GM19328 (cell line): ENCODE data around the gene RASGRP4.
"Not testable (repeated sequence)": the region's sequence is repeated elsewhere in the genome, so short reads cannot be mapped to it uniquely, and the experiment has no call there.

Experiments
- ATAC-seq: cut with Tn5 transposase; IDR thresholded peaks from one replicate; pipeline ENCODE4 v1.9.1; 2021; ENCODE audit warnings: mild to moderate bottlenecking, moderate library complexity; ENCODE audit not compliant: unreplicated experiment

The RASGRP4 gene

DNA sequence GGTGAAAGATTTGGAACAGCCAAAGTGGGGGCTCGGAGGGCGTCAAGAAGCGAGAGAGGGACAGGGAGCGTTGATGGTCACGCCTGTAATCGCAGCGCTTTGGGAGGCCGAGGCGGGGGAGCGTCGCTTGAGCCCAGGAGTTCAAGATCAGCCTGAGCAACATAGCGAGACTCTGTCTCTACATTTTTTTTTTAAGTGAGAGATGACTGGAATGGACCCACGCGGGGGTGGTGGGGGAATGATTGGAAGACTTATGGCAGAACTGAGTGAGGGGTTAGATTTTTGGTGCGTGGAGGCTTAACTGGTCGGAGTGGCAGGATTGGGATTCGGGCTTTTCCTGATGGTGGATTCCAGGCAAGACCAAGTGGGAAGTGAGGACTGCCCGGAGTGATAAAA, 50.9 kb downstream of the RASGRP4 start:
- no peak for ATAC-seq

DNA sequence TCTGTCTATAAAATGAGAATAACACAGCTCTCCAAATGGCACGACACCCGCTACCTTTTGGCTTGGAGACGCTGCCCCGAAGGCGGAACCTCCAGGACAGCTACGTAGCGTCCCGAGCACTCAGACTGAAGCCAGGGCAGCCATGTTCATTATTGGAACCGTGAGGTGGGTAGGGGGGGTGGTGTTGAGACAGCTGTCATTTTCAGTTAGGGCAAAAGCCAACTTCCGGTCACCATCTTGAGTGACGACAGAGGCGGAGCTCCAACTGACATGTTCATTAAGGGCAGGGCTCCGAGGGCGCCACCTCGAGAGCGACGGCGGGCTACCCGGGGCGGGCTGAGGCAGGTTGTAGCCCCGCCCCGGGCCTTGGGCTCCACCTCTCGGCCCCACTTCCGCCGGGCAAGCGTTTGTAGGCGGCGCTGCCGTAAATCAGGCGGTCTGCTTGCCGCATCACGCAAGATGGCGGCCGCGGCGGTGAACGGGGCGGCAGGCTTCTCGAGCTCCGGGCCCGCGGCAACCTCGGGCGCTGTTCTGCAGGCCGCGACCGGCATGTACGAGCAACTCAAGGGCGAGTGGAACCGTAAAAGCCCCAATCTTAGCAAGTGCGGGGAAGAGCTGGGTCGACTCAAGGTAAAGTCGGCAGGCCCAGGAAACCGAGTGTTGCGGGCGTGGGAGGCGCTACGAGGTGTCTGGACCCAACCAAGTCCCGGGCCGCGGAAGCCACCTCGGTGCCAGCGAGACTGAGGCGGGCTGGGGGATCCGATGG, 51.5 kb downstream of the RASGRP4 start, which contains the start of gene PSMD8:
Gene PSMD8, plus strand, starts transcription at position 240 of the 766 bp plus-strand sequence. Its CDS starts 31 bp downstream, at position 271.
- ATAC-seq, result peak; percentile 94

- ATAC-seq, result no peak
These were observed 52.1 kb downstream of the RASGRP4 start for GRCh38 chr19:38373907-38374331.

GRCh38 chr19:38371081-38371480, 54.9 kb downstream of the RASGRP4 start:
- ATAC-seq, result no peak

DNA sequence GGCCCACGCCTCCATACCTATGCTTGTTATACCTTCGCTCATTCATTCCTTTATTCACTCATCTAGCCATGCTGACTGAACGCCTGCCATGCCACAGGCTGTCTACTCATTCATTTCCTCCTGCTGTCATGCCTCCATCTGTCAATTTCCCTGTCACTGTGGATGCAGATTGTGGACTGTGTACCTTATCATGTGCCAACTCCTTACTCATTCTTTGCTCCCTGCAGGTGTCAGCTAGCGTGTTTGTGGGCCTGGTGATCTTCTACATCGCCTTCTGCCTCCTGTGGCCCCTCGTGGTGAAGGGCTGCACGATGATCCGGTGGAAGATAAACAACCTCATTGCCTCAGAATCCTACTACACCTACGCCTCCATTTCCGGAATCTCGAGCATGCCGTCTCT, 55.7 kb downstream of the RASGRP4 start:
- ATAC-seq, result no peak

GRCh38 chr19:38369584-38369983, 56.4 kb downstream of the RASGRP4 start:
- no peak for ATAC-seq

- no peak for ATAC-seq
These were observed 59.0 kb downstream of the RASGRP4 start for GRCh38 chr19:38367041-38367440.

DNA sequence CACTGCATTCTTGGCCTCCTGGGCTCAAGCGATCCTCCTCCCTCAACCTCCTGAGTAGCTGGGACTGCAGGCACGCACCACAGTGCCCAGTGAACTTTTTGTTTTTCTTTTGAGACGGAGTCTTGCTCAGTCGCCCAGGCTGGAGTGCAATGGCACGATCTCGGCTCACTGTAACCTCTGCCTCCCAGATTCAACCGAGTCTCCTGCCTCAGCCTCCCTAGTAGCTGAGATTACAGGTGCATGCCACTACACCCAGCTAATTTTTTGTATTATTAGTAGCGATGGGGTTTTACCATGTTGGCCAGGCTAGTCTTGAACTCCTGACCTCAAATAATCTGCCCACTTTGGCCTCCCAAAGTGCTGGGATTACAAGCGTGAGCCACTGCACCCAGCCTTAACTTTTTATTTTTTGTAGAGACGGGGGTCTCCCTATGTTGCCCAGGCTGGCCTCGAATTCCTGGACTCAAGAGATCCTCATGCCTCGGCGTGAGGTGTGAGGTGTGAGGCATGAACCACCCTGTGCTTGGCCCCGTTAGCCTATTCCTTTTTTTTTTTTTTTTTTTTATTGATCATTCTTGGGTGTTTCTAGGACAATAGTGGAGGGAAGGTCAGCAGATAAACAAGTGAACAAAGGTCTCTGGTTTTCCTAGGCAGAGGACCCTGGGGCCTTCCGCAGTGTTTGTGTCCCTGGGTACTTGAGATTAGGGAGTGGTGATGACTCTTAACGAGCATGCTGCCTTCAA, 62.9 kb downstream of the RASGRP4 start:
- not testable (repeated sequence) for ATAC-seq

- no peak for ATAC-seq
These were observed 63.7 kb downstream of the RASGRP4 start for GRCh38 chr19:38362076-38362945.

DNA sequence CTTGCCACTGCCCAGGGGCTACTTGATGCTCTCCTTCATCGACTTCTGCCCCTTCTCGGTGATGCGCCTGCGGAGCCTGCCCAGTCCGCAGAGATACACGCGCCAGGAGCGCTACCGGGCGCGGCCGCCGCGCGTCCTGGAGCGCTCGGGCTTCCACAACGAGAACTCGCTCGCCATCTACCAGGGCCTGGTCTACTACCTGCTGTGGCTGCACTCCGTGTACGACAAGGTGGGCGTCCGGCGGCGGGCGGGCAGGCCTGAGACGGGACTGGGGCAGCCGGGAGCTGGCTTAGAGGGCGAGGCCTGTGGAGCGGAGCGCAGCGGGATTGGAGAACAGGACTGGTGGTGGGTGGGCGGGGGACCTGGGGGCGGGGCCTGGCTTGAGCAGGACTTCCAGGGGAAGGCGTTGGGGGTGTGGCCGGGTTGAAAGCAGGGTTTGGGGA, 64.4 kb downstream of the RASGRP4 start:
- ATAC-seq, result no peak

DNA sequence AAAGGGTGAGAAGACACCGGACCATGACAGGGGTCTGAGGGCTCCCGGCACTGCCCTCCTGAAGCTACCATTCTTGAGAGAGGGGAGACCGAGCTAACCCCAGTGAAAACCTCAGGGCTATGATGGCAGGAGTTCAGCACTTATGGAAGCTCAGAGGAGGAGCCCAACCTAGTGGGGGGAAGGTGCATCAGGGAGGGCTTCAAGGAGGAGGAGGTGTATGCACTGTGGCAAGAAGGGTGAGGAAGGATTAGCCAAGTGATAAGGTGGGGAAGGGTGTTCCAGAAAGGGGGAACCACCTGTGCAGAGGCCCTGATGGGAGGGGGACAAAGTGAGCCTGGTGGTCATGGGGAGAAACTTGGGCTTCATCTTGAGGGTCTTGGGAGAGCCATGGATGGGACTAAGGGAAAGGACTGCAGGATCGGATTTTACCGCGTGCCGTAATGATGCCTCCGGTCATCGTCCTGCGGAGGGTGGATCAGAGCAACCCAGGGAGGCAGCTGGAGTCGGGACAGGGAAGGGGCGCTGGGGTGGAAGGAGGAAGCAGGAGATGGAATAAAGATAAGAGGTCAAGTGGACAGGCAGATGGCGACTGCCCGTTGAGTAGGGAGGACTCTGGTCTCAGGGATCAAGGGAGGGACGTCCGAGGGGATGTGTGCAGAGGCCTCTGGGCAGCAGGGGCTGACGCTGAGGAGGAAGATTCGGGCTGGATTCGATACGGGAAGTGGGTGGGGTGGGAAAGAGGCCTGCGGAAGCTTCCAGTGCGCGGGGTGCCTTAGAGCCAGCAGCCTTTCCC, 65.0 kb downstream of the RASGRP4 start:
- no peak for ATAC-seq

DNA sequence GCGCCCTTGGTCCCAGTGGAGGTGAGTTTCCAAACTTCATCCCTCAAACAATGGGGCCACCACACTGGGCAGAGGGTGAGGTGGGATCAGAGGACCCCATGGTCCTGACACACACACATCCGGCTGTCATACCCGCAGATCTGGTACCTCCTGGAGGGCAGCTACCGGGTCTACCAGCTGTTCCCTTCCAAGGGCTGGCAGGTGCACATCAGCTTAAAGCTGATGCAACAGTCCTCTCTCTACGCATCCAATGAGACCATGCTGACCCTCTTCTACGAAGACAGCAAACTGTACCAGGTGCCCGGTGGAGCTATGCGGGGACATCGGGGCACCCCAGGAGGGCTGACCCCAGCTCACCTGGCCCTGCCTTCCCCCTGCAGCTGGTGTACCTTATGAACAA, 65.7 kb downstream of the RASGRP4 start:
- no peak for ATAC-seq

DNA sequence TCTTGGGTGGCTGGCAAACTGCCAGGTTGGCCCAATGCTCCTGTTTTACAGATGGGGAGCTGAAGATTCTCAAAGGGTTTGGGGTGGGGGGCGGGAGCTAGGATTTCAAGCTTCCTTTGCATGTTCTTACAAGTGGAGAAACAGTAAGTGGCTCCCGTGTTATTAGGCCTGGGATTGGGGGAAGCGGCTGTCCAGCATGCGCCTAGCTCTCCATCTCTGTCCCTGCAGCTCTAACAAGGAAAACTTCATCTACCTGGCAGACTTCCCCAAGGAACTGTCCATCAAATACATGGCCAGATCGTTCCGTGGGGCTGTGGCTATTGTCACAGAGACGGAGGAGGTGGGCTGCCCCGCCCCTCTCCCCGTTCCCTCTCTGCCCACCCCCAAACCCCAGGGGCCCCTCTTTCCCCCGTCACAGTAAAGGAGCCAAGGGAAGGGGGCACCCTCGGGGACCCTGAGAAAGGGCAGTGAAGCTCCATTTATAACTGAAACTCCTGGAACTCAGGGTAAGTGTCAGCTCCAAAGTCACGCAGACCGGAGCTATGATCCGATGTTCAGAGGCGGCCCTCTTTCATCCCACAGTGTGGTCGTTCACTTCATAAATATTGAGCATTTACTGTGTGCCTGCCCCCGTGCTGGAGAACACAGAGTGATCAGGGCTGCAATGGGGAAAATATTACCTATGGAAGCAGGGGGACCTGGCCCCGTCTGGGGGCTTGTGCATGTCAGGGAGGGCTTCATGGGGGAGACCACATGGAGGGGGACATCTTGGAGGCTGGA, 66.6 kb downstream of the RASGRP4 start:
- ATAC-seq, result no peak
